ENCODE data around the gene KAZN.

The KAZN gene

GRCh38 chr1:15062479-15063099 lies 464.1 kb downstream of the KAZN start:
- no peak for DNase-seq (ENCODE audit: low read depth)
- no peak overlapping the region for H3K4me3 ChIP-seq (ENCODE audit: low read length)
- peak; percentile 70 for TF ChIP-seq CTCF (conservative IDR thresholded peaks at IDR 0.05; ENCODE audit: low read depth, low read length)

- no peak overlapping the region for H3K4me3 ChIP-seq (ENCODE audit: low read length)
- TF ChIP-seq CTCF (conservative IDR thresholded peaks at IDR 0.05; ENCODE audit: low read depth, low read length): no peak
- no peak for DNase-seq (ENCODE audit: low read depth)
Measured at GRCh38 chr1:15063346-15063745, 464.9 kb downstream of the KAZN start.

GRCh38 chr1:15063783-15064182 lies 465.3 kb downstream of the KAZN start:
- no peak for TF ChIP-seq CTCF (conservative IDR thresholded peaks at IDR 0.05; ENCODE audit: low read depth, low read length)
- no peak for DNase-seq (ENCODE audit: low read depth)
- no peak overlapping the region for H3K4me3 ChIP-seq (ENCODE audit: low read length)

- no peak for DNase-seq (ENCODE audit: low read depth)
- TF ChIP-seq CTCF (conservative IDR thresholded peaks at IDR 0.05; ENCODE audit: low read depth, low read length): peak; percentile 17
- H3K4me3 ChIP-seq (ENCODE audit: low read length): no peak overlapping the region
Measured at GRCh38 chr1:15064217-15064929, 465.9 kb downstream of the KAZN start.

GRCh38 chr1:15065291-15065690 lies 466.8 kb downstream of the KAZN start:
- TF ChIP-seq CTCF (conservative IDR thresholded peaks at IDR 0.05; ENCODE audit: low read depth, low read length): no peak
- H3K4me3 ChIP-seq (ENCODE audit: low read length): no peak overlapping the region
- no peak for DNase-seq (ENCODE audit: low read depth)

GRCh38 chr1:15065736-15066135 lies 467.3 kb downstream of the KAZN start:
- TF ChIP-seq CTCF (conservative IDR thresholded peaks at IDR 0.05; ENCODE audit: low read depth, low read length): no peak
- no peak overlapping the region for H3K4me3 ChIP-seq (ENCODE audit: low read length)
- DNase-seq (ENCODE audit: low read depth): no peak

GRCh38 chr1:15066191-15066590 lies 467.7 kb downstream of the KAZN start:
- no peak overlapping the region for H3K4me3 ChIP-seq (ENCODE audit: low read length)
- no peak for TF ChIP-seq CTCF (conservative IDR thresholded peaks at IDR 0.05; ENCODE audit: low read depth, low read length)
- DNase-seq (ENCODE audit: low read depth): no peak
